Omental fat pad (tissue), 4 donors: Measurements from ENCODE around the gene SEMA3G. TPM values are rescaled to one million over a fixed set of nuclear protein-coding genes. Genes with fewer than 3 reads are reported as not detected.

Experiments
- ATAC-seq: fragments of 150-250 bp; one replicate; pipeline ENCODE4 v1.9.1; 2016; ENCODE audit warnings: mild to moderate bottlenecking, moderate library complexity; ENCODE audit not compliant: low FRiP score
- DNase-seq: peaks from one replicate; pipeline ENCODE4 v3.0.0-alpha.2; 2019; ENCODE audit warnings: low spot score
- CTCF ChIP-seq, 3 donors: fragments of 450-650 bp; IDR thresholded peaks; one replicate each; pipeline ENCODE4 v1.5.1; 2016 to 2017; ENCODE audit warnings: antibody characterized with exemption in 3 of 3, mild to moderate bottlenecking in 3 of 3, moderate library complexity in 2 of 3
- total RNA-seq, 4 donors: library from RNA; depleted of rRNA; stranded (reverse); fragments of >200 nt; gene quantifications; one replicate each; pipeline ENCODE4 v1.1.0, GENCODE V29; 2016

Gene SEMA3G
- total RNA-seq, 4 donors from 2014 or later = 21.3 to 200 (median 131) TPM

- ATAC-seq (no peak), DNase-seq (peak; percentile 6)
- TF ChIP-seq CTCF (IDR thresholded peaks at IDR 0.05) = no peak
Measured at GRCh38 chr3:52422669-52423068, 22.2 kb downstream of the SEMA3G start.

- ATAC-seq (no peak), DNase-seq (no peak)
- no peak for TF ChIP-seq CTCF (IDR thresholded peaks at IDR 0.05)
Measured at GRCh38 chr3:52420388-52420787, 24.5 kb downstream of the SEMA3G start.

- TF ChIP-seq CTCF (IDR thresholded peaks at IDR 0.05) = no peak
- no peak for ATAC-seq
- no peak for DNase-seq
Measured at GRCh38 chr3:52415800-52416199, 29.1 kb downstream of the SEMA3G start.

- TF ChIP-seq CTCF (IDR thresholded peaks at IDR 0.05) = no peak
- no peak for ATAC-seq
- no peak for DNase-seq
Measured at GRCh38 chr3:52408466-52408865, 36.4 kb downstream of the SEMA3G start.

GRCh38 chr3:52407779-52408178 lies 37.1 kb downstream of the SEMA3G start:
- no peak for DNase-seq

GRCh38 chr3:52406791-52407510 lies 38.0 kb downstream of the SEMA3G start:
- TF ChIP-seq CTCF (IDR thresholded peaks at IDR 0.05) = no peak
- DNase-seq (no peak), ATAC-seq (no peak)

More at GRCh38 chr3:52407779-52408178, 37.1 kb downstream of the SEMA3G start:
- no peak for TF ChIP-seq CTCF (IDR thresholded peaks at IDR 0.05)
- no peak for ATAC-seq

GRCh38 chr3:52406231-52406661 lies 38.7 kb downstream of the SEMA3G start:
- no peak for DNase-seq
- no peak for TF ChIP-seq CTCF (IDR thresholded peaks at IDR 0.05)
- no peak for ATAC-seq
